Stimulated activated CD8-positive, alpha-beta memory T cell treated with anti-CD3 and anti-CD28 coated beads, Interleukin-7, amount 100 ng/mL, for 24 hours (primary cell): ENCODE results near the gene HTRA2.
"Not testable (repeated sequence)": the region's sequence is repeated elsewhere in the genome, so short reads cannot be mapped to it uniquely, and the experiment has no call there.

Experiments used
- DNase-seq: peaks from one replicate; pipeline ENCODE4 v3.0.0-alpha.2; 2020; ENCODE audit warnings: low read depth

The HTRA2 gene

DNA sequence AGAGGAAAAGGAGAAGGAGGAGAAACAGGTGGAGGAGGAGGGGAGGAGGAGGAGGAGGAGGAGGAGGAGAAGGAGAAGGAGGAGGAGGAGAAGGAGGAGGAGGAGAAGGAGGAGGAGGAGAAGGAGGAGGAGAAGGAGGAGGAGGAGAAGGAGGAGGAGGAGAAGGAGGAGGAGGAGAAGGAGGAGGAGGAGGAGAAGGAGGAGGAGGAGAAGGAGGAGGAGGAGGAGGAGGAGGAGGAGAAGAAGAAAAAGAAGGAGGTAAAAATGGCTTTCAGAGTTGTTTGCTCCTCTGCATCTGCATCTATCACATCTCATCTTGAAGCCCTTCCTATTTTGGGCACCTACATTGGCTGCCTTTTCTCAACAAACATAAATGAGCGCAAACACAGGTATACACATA, 31.3 kb downstream of the HTRA2 start:
- DNase-seq = not testable (repeated sequence)

DNA sequence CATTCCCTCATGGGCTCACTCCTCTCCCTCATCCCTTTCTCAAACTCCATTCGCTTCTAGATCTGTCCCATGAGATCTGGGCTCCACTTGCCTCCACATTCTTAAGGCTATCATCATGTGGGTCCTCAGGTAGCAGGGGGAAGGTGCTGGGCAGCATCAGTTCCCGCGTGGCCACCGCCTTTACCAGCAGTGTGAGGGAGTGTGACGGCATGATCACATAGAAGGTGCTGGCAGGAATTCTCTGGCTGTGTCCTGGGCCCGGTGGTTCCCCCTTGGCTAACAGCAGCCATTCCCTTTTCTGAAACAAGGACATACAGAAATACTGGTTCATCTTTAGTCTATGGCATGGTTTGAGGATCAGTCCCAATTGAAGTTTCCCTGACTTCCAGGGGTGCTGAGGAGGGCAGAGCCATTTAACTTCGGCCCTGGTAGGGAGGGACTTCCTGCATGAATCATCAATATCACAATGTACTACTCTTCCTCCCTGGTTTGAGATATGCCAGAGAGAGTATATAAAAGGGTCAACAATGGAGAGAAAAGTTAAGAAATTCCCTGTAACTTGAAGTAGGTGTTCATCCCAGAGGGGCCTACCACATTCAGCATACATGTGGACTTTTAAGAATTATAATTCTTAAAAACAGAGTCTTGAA, 32.5 kb downstream of the HTRA2 start:
- DNase-seq = no peak

DNA sequence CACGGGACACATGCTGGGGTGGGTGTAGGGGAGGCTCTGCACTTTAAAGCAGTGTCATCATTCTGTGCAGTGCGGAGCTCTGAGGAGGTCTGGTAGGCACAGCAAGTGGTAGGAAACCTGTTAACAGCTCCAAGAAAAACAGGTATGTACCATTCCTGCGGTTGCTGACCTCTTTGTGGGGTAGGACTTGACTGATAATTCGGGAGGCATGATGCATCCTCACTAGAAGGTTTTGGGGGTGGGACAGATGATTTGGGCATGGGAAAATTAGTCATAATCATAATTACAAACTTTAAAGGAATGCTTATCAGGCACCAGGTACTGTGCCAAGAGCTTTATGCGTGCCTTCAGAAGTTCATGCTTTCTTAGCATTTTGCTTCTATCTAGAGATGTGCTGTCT, 34.5 kb downstream of the HTRA2 start:
- DNase-seq = no peak

DNA sequence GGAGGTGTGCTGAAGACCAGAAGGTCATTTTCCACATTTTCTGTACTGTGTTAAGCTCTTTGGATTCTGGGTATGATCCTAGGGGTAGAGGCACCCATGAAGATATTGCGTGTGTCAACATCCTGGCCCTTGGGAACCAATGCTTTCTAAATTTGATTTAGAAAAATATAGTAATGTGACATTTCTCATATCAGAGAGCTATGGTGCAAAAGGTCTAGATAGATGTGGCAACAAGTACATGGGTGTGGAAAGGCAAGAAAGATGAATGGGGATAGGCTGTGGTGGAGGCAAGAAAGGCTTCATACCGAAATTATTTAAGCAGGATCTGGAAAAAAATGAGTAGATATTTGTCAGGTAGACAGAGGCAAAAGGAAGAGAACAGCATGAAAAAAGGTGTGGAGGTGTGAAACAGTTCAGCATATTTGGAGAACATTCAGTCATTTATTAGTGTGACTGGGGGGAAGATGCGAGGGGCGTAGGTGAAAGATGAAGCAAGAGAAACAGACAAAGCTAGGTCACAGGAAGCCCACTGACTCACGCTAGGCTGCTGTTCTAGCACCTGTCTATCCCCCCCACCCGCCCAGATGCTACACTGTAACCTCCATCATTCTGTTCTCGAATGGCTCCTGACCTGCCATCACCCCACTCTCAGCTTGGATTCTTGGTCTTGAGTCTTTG, 36.5 kb downstream of the HTRA2 start:
- DNase-seq = no peak

DNA sequence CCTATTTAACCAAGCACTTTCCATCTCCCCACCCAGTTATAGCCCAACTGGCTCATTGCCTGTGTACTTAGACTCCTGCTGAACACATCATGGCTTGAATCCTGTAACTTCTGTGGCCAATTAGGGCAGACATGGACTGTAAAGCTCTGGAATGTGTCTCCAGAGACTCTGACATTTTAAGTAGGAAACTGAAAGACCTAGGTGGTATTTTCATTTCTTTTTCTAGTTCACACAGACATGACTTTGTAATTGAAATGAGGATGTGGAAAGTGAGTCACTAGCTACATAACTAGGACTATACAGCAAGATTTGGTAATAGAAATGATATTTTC, 37.0 kb downstream of the HTRA2 start:
- DNase-seq = no peak

DNA sequence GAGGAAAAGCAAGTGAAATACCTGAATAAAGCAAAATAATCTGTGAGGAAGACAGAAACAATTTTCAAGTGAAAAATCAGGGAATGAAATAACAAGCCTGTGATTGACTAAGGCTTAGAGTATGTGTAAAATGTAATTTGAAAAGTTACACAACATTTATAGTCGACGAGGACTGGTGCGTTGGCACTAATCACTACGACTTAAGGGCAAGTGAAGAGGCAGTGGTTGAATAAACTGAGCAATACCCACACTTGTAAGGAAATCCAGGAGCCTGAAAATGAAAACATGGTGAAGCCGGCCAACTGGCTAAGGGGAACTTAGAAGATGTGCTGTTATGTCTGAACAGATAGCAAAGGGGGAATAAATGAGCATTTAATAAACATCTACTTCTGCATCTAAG, 38.1 kb downstream of the HTRA2 start:
- no peak for DNase-seq

DNA sequence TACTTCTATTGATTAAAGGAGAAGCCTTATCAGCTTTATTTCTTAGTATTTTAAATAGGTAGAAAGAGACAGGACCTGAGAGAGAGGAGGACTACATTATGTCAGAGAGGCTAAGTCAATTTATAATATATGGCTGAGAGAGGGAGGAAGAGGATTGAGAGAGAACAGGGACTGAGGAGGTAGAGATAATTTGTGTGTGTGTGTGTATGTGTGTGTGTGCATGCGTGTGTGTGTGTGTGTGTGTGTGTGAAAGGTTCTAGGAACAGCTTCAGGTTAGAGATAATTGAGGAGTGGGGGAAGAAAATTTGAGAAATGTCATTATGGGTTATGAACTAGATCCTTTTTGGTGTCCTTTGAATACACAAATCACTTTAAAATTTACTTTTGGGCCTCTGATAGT, 40.0 kb downstream of the HTRA2 start:
- no peak for DNase-seq

DNA sequence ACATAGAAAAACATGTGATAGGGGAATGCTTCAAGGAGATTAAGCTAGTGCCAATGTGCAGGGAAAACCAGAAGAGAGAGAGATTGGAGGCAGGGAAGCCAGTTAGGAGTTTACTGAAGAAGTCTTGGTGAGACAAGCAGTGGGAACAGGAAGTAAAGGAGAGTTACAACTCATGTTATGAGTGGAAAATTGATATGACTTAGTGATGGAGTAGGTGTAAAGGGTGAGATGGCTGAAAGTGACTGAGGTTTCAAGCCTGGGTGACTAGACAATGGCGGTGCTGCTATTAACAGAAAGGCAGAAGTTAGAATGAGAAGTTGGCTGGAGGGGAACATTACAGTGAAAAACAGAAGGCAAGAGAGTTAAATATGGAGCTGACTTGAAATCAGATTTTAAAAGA, 41.3 kb downstream of the HTRA2 start:
- no peak for DNase-seq

DNA sequence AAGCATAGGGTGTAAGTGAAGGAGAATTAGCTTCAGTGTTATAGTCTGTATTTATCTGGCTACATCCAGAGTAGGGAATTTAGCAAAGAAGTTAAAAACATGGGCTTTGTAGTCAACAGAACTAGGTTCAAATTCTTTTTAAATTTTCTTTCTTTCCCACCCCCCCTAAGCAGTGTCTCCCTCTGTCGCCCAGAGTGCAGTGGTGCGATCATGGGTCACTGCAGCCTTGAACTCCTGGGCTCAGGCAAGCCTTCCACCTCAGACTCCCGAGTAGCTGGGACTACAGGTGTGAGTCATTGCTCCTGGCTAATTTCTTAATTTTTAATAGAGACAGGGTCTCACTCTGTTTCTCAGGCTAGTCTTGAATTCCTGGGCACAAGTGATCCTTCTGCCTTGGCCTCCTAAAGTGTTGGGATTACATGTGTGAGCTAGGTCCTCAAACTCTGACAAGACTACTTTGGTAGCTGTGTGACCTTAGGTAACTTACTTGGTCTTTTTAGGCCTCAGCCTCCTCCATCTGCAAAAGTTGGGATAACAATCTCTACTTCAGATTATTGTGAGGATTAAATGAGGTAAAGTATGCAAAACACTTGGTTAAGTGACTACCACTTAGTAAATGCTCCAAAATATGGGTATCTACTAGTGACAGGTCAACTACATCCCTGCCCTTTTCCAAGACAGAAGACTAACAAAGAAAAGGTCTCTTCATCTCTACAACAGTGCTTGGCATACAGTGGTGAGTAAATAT, 42.6 kb downstream of the HTRA2 start:
- DNase-seq = no peak

DNA sequence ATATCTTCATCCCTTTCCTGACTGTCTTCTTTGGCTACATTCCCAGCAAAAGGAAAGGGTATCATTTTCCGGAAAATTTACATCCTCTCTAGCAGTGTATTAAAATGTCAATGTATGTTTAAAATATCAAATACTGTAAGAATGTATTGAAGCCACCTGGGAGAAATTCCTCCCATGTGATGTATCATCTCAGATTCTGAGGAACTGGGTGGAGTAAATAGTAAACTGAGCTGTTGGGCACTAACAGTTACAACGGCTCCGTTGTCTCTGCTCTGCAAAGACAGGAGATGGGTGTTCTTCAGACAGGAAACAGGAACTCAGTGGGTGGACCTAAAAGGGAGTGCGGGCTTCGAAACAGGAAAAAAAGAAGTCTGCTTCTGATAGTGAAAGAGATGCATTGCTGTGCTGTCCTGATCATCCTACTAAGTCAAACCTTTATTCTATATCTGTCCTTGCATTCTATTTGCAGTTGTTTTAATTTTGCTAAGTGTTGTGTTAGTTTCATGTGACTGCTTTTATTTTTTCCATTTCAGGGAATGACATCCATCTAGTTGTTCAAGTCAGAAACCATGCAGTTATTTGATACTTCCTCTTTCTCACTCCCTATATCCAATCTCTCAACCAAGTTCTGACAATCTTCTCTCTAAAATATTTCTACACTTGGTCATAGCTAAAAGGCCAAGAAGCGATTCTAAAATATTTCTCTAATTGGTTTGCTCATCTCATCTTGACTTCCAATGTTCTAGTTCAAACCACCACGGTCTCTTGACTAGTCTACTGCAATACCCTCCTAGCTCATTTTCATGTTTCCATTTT, 44.2 kb downstream of the HTRA2 start:
- no peak for DNase-seq

DNA sequence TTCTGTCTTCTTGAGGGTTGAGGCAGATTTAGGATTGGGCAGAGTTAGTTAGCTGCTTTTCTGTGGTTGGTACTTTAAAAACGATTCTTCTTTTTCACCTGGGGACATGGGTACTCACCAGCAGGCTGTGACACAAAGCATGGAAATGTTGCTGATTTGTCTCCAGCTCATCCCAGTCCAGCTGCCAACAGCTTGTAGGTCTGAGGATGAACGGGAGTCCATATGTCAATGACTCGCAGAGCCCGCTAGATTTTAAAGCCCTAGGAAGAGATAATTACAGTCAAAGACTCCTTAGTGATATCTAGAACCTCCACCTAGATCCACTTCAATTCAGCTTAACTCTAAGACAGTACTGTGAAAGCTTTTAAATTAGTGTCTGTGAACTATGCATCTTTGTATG, 45.6 kb downstream of the HTRA2 start:
- no peak for DNase-seq

DNA sequence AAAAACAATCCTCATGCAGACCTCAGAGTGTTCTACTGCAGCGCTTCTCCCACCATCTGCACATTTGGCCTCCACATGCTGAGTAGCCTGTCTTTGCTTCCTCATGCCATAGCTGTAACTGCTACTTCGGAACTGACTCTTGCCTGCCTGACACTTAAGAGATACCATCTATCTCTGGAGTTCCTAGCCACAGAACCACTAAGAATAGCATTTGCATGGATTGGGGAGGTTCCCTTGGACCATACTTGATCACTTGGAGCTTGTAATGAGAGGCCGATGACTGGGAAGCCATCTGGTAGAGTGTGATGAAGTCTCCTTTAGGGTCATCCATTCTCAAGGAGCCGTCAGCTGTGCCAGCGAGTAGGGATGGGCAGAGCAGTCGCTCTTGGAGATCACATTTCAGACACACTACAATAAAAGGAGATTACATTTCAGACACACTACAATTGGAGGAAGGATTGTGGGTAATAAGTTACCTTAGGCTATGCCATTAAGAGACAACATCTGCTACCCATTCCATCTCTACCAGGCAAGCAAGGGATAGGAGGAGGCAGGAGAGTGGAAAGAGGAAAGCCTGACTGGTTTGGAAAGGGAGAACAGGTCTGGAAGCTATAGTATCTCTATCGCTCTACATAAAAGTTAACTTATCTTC, 46.6 kb downstream of the HTRA2 start:
- DNase-seq = no peak

DNA sequence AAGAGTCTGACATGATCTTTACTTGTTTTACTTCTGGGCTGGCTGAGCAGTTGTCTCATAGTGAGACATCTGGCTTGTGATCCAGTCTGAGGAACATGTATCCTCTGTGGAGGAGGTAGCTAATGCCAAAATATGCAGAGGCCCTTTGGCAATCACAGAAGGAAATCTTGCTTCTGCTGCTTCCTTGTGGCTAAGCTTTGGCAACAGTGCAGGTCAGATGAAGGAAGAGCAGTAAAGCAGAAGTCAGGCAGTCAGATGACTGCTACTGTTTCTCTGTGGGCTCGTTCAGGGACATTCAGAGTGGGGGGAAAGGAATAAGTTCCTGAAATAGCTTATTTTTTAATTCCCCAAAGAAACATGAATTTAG, 47.1 kb downstream of the HTRA2 start:
- DNase-seq = no peak

DNA sequence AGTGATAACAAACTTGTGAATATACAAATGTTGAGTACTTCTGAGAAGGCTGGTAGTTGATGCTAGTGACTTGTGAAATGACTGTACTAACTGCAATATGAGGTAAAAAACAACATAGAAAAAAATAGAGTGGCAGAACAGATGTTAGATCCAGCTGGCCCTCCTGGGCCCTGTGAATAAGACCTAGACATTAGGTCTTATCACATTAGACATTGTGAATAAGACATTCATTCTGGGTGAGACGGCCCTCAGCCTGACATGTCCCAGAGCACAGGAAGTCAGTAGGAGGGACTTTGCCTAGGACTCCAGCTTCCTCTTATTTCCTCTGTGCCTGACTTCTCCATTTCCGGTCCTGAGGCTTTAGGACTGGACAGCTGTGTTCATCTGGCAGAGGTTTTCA, 47.7 kb downstream of the HTRA2 start:
- no peak for DNase-seq

DNA sequence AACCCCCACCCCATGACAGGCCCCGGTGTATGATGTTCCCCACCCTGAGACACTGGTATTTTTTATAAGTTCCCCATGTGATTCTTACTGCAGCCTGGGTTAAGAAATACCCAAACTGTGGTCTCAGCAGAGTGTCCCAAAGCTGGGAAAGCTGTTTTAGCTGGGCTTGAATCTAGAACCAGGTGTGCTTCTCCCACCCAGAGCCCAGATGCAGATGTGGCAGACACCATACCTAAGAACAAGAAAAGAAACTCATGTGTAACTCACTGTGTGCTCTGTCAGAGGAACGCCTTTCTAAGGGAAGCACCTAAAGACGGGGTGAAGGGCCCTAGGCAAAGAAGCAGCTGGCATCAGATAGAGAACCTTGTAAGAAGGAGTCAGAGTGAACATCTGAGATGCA, 48.7 kb downstream of the HTRA2 start:
- no peak for DNase-seq

DNA sequence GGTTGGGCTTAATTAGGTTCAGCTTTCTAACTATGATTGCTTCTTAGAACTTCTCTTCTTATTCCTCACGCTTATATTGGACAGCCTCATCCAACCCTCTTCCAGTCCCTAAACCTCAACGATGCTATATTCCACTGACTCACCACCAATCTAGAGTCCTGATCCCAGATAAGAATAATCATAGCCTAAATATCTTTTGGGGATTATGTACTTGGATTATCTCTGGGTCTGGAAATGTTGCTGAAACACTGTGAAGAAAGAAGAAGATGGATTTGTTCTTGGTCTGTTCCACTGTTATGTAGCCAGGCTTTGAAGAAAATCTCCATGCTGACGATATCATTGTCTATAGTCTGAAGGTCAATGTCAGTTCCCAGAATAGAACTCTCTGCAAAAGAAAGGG, 51.7 kb downstream of the HTRA2 start:
- DNase-seq = no peak

DNA sequence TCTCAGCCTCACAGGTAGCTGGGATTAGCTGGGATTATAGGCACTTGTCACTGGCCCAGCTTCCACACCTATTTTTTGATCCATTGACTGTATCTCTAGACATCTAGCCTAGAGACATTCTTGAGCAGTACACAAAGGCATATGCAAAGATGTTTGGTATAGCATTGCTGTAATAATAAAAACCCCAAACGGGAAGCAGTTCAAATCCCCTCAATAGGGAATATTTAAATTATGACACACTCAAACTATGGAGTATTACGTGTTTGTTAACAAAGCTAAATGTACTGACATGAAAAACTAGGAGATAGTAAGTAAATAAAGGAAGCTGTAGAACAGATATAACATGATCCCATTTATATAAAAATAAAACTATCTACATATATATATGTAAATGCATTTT, 52.5 kb downstream of the HTRA2 start:
- DNase-seq = no peak
